ENCODE results near the gene SPEF2.

GRCh38 chr5:35753500-35753899 is 135.8 kb downstream of the SPEF2 start:
- no peak for TF ChIP-seq CTCF (IDR thresholded peaks at IDR 0.05)
- no peak for TF ChIP-seq POLR2A (IDR thresholded peaks at IDR 0.05)
